ENCODE data around the gene LILRB5.
"Not testable (repeated sequence)": the region's sequence is repeated elsewhere in the genome, so short reads cannot be mapped to it uniquely, and the experiment has no call there.

Gene LILRB5

GRCh38 chr19:54257116-54257480 is at the start of gene LILRB5:
TSS of gene LILRB5 (minus strand) at chr19:54257273. CDS start at chr19:54257193, 80 bp downstream.
- no peak for DNase-seq

GRCh38 chr19:54305141-54305540 is 48.1 kb upstream of the LILRB5 start:
- no peak for DNase-seq

GRCh38 chr19:54302257-54302656 is 45.2 kb upstream of the LILRB5 start:
- no peak for DNase-seq

- no peak for DNase-seq
Measured at GRCh38 chr19:54299515-54299914, 42.4 kb upstream of the LILRB5 start.

GRCh38 chr19:54299126-54299498 is 42.0 kb upstream of the LILRB5 start:
- no peak for DNase-seq

DNA sequence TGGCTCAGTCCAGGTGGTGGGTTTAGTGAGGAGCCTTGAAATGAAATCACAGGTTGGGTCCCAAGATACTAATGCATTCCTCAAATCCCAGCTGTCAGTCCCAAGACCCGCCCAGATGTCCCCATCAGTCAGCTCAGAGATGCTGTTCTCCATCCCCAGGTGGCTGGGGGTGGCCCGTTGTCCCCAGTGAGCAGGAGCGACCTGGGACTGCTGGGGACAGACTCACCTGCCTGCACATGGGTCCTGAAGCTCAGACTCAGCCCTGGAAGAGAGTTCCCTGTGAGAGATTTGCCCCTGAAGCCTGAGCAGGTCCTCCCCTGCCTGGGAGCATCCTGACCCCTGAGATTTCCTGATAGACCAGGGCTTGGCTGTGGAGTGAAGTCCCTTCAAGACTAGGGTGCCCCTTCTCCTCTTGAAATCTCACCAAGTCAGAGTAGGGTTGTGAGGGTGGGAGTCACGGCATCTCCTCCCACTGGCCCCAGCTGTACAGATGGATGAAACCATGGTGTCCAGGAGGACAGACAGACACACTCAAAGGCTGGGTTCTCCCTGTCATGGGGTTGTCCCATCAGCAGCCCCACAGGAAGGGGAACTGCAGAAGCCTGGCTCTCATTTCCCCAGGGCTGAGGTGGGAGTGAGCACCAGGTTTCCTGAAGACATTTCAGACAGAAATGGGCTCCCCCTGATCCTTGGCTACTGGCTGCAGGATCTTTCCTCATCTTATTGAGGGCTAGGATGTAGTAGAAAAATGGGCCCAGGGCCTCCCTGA is 41.5 kb upstream of the LILRB5 start:
- no peak for DNase-seq

DNA sequence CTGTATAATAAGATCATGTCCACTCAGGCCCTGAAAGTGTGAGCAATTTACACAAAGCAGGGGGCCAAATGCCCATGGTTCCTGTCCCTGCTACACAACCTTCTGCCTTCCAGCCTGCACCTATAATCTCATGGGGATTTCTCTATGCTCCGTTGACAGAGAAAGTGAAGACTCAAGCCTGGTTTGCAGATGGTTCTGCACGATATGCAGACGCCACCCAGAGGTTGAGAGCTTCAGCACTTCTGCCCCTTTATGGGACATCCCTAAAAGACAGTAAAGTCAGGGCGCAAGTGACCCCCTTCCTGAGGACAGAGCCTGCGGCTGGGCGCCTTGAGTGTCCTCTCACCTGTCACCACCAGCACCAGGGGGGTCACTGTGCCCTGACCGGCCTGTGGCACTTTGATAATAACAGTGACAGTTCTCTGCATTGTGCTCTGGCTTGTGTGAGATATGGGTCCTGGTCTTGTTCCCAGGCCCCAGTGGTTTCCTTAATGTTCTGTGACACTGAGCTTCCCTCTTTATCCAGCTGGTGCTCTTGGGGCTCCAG is 40.8 kb upstream of the LILRB5 start:
- no peak for DNase-seq

DNA sequence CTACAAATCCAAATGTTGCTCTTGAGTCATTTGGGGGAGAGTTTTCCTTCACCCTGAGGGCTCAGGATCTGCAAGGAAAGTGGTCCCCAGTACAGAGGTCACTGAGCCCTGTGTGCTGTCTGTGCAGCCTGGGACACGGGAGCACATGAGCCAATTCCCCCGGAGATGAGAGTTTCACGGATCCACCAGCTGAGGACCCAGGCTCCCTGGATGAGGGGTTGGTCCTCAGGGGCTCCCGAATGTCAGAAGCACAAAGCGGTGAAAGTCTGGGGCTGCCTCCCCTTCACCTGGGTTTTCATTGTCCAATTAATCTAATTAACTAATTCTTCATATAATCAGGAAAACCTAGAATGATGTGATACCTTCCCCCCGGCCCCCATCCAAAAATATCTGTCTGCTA is 37.5 kb upstream of the LILRB5 start:
- no peak for DNase-seq

- not testable (repeated sequence) for DNase-seq
Measured at GRCh38 chr19:54289160-54289559, 32.1 kb upstream of the LILRB5 start.

GRCh38 chr19:54287456-54287855 is 30.4 kb upstream of the LILRB5 start:
- DNase-seq = no peak

DNA sequence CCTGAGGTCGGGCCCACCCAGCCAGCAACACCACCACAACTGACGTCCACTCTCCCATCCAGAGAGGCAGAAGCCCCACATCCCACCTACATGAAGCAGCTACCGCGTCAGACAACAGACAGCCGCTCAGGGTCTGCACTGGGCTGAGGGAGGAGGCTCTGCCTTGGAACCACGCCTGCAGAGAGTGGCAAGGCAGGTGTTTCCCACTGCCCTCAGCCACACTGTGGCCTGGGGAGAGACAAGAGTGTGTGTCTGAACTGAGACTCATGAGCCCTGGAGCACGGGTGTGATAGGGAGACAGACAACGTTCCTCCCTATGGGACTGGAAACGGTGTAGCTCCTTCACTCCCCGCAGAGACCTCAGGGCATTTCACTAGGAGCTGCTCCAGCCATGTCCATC is 29.2 kb upstream of the LILRB5 start:
- DNase-seq = not testable (repeated sequence)

- not testable (repeated sequence) for DNase-seq
Measured at GRCh38 chr19:54285427-54286056, 28.5 kb upstream of the LILRB5 start.

DNA sequence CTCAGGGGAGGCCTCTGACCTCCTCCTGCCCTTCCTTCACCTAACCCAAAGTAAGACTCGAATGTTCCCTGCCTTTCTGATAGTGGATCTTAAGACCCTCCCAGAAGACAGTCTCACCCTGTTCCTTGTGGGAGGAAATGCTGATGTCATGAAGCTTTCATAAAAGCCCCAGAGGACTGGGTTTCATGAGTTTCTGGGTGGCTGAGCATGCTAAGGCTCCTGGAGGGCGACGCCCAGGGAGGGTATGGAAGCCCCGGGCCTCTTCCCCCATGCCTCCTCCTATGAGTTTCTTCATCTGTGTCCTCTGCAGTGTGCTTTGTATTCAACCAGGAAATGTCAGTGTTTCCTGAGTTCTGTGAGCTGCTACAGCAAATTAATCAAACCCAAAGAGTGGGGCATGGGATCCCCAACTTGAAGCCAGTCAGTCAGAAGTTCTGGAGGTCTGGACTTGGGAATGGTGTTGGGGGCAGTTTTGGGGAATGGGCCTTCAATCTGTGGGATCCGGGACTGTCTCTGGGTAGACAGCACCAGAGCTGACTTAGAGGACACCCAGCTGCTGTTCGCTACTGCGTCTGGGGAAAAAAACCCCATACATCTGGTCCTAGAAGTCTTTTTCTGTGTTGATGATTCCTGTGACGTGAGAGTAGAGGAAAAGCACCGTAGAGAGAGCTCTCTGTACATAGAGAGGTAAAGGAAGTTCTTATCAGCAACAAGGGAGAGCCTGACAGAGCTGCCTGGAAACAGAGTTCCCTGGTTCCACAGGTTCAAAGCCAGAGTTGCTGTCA is 25.8 kb upstream of the LILRB5 start:
- DNase-seq = no peak

DNA sequence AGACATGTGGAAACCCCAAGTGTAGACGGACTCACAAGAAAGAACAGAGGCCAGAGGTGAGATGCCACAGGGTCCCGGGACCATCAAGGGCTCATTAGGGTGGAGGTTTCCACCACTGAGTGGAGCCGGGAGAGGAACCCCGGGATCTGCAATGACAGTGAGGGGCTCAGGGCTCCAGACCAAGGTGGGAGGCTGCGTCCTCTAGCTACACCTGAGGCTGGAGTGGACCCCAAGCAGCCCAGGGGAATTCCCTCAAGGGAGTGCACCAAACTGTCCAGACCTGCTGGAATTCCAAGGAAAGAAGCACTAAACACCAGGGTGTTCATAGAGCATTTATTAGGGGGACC is 24.6 kb upstream of the LILRB5 start:
- DNase-seq = not testable (repeated sequence)

DNA sequence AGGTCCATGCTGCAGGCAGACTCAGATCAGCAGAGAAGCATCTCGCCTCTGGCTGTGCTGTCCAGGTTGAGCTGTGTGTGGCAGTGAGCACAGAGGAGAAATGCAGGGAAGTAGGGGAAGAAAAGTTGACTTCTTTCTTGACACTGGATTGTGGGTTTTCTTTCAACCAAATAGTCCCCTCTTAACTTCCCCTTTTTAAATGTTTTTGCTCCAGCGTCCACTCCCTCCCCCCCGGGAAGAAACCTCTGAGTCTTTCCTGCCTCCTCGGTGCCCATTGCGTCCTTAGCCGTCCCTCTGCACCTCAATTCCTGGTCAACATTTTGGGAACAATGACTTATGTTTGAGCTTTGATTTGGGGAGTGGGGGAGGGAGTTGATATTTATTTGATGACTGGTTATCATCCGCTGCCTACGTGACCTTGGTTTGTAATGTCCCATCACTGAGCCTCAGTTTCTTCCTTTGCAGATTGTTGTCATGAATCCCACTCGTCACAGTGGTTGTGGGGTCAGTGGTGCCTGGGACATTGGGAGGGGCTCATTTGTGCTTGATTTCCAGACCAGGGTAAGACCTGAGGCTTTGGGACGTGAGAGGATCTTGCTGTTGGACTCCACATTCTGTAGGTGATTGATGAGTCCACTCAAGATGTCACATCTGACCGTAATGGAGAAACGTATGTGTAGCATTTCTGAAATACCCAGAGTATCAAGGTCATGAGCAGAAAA is 24.1 kb upstream of the LILRB5 start, which contains the start of gene LILRB2:
Gene LILRB2 (minus strand): TSS at position 104 of the 722 bp plus-strand sequence. CDS start 614 bp downstream, outside the sequence.
- DNase-seq = no peak

DNA sequence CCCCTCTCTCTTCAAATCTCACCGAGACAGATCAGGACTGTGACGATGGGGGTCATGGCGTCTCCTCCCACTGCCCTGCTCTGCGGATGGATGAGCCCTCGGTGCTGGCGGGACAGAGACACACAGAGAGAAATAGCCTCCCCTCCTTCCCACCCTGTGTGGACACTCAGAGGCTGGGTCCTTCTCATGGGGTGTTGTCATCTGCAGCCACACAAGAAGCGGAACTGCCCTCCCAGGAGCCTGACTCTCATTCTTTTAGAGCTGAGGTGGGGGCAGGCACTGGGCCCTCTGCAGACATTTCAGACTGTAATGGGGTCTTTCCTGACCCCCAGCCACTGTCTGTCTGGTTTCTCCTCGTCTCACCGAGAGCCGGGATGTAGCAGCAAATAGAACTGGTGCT is 23.4 kb upstream of the LILRB5 start:
- DNase-seq = not testable (repeated sequence)

GRCh38 chr19:54280025-54280424 is 23.0 kb upstream of the LILRB5 start:
- DNase-seq = not testable (repeated sequence)

GRCh38 chr19:54279406-54279962 is 22.4 kb upstream of the LILRB5 start:
- no peak for DNase-seq

DNA sequence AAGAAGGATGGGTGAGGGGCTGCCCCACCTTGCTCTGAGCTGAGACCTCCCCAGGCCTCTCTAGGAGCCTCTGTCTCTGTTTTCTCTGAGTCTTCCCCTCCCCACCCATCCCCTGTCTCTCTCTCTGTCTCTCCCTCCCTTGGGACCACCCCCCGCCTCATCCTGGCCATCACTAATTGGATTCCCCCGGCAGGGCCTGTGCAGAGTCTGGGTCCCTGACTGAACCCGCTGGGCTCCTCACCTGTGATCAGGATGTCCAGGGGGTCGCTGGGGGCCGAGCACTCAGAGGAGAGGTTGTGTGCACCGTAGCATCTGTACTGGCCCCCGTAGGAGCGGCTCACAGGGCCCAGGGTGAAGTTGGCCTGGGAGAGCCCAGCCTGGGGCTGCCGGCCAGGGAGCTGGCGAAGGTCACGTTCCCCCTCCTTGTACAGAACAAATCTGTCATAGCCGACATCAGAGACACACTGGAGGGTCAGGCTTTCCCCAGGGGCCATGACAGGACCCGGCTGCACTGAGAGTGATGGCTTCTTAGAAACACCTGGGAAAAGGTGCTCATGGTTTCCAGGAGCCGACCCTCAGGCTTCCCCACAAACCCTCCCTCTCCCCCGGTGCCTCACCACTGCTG is 21.6 kb upstream of the LILRB5 start:
- DNase-seq = not testable (repeated sequence)

- DNase-seq = not testable (repeated sequence)
Measured at GRCh38 chr19:54278056-54278455, 21.0 kb upstream of the LILRB5 start.

DNA sequence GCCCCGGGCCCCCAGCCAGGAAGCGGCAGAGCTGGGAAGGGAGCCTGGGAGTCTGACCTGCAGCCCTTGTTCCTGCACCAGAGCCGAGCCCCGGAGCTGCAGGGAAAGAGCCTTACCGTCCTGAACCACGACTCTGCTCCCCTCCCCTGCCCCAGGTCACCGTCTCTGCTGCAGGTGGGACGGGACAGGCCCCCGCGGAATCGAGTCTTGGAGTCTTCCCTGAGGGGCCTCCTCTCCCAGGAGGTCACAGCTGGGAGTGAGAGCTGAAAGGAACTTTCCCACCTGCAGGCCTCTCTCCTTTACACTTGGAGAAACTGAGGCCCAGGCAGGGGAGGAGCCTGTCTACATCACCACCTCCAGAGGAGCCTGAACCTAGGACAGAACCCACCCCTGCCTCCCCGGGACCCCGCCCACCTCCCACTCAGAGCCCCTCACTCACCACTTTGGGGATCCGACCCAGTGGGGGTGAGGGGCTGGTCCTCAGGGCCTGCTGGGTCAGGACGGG is 20.1 kb upstream of the LILRB5 start:
- not testable (repeated sequence) for DNase-seq

DNA sequence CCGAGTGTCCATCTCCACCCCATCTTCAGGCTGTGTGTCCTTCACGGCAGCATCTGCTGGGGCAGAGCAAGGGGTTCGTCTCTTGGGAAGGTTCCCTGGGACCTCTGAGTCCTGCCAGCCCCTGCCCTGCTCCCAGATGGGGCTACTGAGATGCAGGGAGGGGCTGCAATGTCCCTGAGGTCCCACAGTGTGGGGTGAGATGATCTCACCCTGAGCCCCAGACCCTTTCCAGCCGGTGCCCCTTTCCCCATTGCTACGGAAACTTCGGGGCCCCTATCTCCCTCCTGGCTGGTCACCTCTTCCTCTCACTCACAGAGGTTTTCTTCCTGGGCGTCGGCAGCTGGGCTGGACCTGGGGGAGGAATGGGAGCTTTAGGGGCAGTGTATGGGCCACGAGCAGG is 18.9 kb upstream of the LILRB5 start:
- DNase-seq = no peak
